NCI-H2107 treated with DMSO at 0.1 percent for 48 hours (cell line): ENCODE measurements around the gene C1orf35.

Experiments
- DNase-seq: peaks from one replicate; lab custom pipeline; 2025; ENCODE audit not compliant: unreplicated experiment; lab: John Stamatoyannopoulos, UW

C1orf35 gene

GRCh38 chr1:228095161-228095560, 8.0 kb downstream of the C1orf35 start:
- no peak for DNase-seq

- no peak for DNase-seq
Measured at GRCh38 chr1:228094432-228095016, 8.6 kb downstream of the C1orf35 start.

GRCh38 chr1:228093050-228093906, 9.8 kb downstream of the C1orf35 start:
- no peak for DNase-seq

GRCh38 chr1:228092342-228093049, 10.6 kb downstream of the C1orf35 start:
- DNase-seq, result no peak

GRCh38 chr1:228091084-228091483, 12.0 kb downstream of the C1orf35 start:
- no peak for DNase-seq

- DNase-seq, result no peak
Measured at GRCh38 chr1:228090613-228091081, 12.5 kb downstream of the C1orf35 start.

- DNase-seq, result no peak
Measured at GRCh38 chr1:228089519-228090380, 13.4 kb downstream of the C1orf35 start.

GRCh38 chr1:228088586-228089498, 14.3 kb downstream of the C1orf35 start:
- DNase-seq, result no peak

GRCh38 chr1:228087771-228088251, 15.3 kb downstream of the C1orf35 start:
- DNase-seq, result no peak

GRCh38 chr1:228085287-228085951, 17.7 kb downstream of the C1orf35 start:
- DNase-seq, result no peak

- DNase-seq, result no peak
Measured at GRCh38 chr1:228084797-228085196, 18.3 kb downstream of the C1orf35 start.

- no peak for DNase-seq
Measured at GRCh38 chr1:228084325-228084724, 18.8 kb downstream of the C1orf35 start.

- DNase-seq, result no peak
Measured at GRCh38 chr1:228083871-228084278, 19.2 kb downstream of the C1orf35 start.

GRCh38 chr1:228082918-228083870, 19.9 kb downstream of the C1orf35 start:
- no peak for DNase-seq

GRCh38 chr1:228082214-228082917, 20.8 kb downstream of the C1orf35 start, which contains the start of gene ARF1:
ARF1 (plus strand) TSS chr1:228082708; CDS start chr1:228097115, 14,407 bp downstream.
- DNase-seq, result peak; percentile 75

GRCh38 chr1:228081578-228082213, 21.4 kb downstream of the C1orf35 start:
- DNase-seq, result no peak

GRCh38 chr1:228081144-228081543, 22.0 kb downstream of the C1orf35 start:
- DNase-seq, result no peak
